ENCODE data around the gene HSP90AB1.

The HSP90AB1 gene

DNA sequence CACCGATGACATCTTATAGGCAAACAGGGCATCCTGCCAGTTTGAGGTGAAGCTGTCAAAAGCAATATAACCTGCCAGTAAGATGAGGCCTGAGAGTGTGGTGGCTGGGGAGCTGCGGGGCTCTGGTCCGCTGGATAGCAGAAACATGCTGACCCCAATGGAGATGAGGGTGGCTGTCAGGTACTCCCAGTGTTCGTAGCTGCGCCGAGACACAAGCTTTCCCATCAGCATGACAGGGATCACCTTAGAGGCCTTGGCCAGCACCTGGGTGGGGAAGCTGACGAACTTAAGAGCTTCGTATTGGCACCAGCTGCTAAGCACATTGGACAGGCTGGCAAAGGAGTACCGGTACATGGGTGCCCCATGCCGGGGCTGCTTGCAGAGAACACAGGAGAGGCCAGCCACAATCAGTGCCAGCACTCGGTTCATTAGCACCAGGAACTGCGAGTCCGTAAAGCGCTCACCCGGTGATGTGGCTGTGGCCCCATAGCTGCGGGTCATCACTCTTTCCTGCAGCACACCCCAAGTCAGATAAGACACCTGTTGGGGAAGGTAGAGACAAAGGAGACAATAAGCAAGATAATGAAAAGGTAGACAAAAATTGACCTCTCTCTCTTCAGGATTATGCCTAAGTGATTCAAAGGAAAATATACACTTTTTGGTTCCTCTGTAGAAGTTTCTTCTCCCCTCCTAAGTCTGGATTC is 8.4 kb downstream of the HSP90AB1 start:
- no peak for DNase-seq (ENCODE audit: low read depth)
- H3K4me3 ChIP-seq (ENCODE audit: low read depth, low read length): no peak overlapping the region
- in situ Hi-C loops (cut with HindIII; ENCODE audit: low sequenced_read_pairs): loop anchor here (5.0 kb wide), 1 partner anchor 52 kb away; no protein-coding TSS in a partner anchor
- TF ChIP-seq, protein P1, sequence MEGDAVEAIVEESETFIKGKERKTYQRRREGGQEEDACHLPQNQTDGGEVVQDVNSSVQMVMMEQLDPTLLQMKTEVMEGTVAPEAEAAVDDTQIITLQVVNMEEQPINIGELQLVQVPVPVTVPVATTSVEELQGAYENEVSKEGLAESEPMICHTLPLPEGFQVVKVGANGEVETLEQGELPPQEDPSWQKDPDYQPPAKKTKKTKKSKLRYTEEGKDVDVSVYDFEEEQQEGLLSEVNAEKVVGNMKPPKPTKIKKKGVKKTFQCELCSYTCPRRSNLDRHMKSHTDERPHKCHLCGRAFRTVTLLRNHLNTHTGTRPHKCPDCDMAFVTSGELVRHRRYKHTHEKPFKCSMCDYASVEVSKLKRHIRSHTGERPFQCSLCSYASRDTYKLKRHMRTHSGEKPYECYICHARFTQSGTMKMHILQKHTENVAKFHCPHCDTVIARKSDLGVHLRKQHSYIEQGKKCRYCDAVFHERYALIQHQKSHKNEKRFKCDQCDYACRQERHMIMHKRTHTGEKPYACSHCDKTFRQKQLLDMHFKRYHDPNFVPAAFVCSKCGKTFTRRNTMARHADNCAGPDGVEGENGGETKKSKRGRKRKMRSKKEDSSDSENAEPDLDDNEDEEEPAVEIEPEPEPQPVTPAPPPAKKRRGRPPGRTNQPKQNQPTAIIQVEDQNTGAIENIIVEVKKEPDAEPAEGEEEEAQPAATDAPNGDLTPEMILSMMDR (IDR thresholded peaks at IDR 0.05; ENCODE audit: low read depth, low read length, missing control alignments): no peak

DNA sequence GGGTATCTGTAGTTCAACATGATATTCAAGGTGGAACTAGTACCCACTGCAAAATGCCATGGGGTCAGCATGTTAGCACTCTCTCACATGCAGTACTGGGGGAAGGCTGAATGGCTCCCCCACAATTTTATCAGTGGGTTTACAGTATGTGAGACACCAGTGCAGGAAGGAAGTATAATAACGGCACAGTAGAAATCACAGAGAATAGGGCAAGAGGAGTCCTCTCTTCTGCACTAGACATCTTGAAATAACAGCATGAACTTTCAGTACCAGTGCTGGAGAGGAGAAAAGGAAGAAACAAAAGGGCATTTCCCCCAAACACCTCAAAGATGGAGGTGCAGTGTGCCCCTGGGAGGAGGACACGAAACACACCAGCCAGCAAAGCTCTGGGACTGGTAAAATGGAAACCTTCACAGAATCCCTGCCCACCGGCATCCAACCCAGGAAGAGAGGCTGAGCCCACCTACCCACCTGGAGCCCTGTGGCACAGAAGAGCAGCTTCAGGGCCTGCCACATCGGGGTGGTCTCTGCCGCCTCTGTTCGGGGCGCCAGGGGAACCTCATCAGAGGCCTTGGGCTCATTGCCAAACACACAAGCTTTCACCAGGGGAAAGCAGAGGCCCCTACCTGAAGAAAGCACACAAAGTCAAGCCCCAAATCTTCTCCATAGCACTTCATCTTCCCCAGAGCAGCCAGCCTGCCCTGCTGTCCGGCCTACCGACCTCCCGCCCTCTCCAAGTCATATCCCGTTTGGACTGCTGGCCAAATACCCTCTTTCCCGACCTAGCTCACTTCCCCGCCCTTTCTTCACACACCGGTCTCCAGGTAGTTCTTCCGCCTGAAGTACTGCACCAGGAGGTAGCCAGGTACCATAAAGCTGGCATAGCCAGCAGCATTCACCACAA is 9.2 kb downstream of the HSP90AB1 start:
- H3K4me3 ChIP-seq (ENCODE audit: low read depth, low read length): peak overlapping the region; percentile 94
- in situ Hi-C loops (cut with HindIII; ENCODE audit: low sequenced_read_pairs): loop anchor here (5.0 kb wide), 1 partner anchor 51 kb away; no protein-coding TSS in a partner anchor
- no peak for DNase-seq (ENCODE audit: low read depth)
- TF ChIP-seq, protein P1 (IDR thresholded peaks at IDR 0.05; ENCODE audit: low read depth, low read length, missing control alignments): no peak

DNA sequence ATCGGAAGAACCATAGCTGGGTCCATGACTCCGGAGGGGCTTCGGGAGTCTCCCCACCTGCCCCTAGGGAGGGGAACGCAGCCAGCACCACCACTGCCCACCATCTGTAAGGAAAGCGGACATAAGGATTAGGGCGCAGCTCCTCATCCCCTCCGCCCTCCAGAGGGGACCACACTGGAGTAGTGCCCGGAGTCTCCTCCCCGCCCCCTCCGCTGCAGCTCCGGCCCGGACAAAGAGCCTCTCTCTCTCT is 9.8 kb downstream of the HSP90AB1 start:
- DNase-seq (ENCODE audit: low read depth): no peak
- H3K4me3 ChIP-seq (ENCODE audit: low read depth, low read length): peak overlapping the region; percentile 94
- in situ Hi-C loops (cut with HindIII; ENCODE audit: low sequenced_read_pairs): loop anchor here (5.0 kb wide), 1 partner anchor 51 kb away; no protein-coding TSS in a partner anchor
- TF ChIP-seq, protein P1 (IDR thresholded peaks at IDR 0.05; ENCODE audit: low read depth, low read length, missing control alignments): no peak

DNA sequence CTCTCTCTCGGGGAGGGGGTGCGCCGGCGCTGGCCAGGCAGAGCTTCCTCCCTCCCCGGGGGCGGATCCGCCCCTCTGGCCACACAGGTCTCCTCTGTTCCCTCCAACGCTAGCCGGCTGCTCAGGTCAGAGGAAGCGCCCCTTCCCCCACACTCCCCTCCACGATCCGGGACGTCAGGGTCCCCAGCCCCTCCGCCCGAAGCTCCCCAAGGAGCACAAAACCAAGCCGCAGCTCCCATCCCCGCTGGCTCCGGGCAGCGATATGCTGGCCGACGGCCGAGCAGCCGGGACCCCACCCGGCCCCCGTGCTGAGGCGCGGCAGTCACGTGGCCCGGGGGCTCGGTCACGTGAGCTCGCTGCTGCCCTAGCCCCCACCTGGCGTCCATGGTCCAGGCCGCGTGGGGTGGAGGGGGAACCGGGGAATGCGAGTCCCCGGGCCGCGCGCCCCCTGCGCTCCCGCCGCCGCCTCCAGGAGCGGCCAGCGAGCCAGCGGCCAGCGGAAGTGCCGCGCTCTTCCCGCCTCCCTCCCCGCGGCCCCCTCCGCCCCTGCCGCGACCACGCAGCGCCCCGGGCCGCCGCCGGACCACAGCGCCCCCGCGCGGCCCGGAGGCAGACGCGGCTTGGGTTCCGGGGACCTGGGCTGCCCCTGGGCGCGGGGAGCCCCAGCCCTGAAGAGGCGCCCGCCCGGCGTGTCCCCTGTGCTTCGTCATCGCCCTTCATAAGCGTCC is 10.3 kb downstream of the HSP90AB1 start, which contains the start of gene SLC35B2:
Gene SLC35B2 (minus strand): TSS at position 504 of the 728 bp plus-strand sequence. CDS start 118 bp downstream, at position 386.
- TF ChIP-seq, protein P1 (IDR thresholded peaks at IDR 0.05; ENCODE audit: low read depth, low read length, missing control alignments): peak; percentile 42
- H3K4me3 ChIP-seq (ENCODE audit: low read depth, low read length): peak within 1 kb of the TSS; percentile 94
- in situ Hi-C loops (cut with HindIII; ENCODE audit: low sequenced_read_pairs): loop anchor here (5.0 kb wide), 1 partner anchor 50 kb away; no protein-coding TSS in a partner anchor
- no peak for DNase-seq (ENCODE audit: low read depth)

DNA sequence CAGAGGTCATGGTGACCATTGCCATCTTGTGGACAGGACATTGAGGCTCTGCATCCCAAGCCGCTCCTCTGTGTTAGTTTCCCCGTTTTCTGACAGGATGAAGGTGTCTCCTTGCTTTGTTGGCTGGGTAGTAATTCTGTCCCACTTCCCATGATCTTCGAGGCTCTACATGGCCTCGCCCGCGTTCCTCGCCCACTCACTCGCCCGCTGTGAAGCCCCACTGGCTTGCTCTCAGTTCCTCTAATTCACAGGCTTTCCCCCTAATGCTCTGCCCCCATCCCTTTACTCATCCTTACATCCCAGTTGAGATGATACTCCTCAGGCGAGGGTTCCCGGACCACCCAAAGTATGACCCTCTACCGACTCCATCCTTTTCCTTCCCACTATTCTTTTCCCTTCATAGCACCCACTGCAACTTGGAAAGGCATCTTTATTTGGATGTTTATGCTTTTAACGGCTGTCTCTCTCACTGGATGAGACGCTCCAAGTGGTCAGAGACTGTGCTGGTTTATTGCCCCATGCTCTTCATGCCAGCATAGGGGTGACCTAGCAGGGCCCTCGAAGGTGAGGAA is 10.9 kb downstream of the HSP90AB1 start:
- in situ Hi-C loops (cut with HindIII; ENCODE audit: low sequenced_read_pairs): loop anchor here (5.0 kb wide), 1 partner anchor 49 kb away; no protein-coding TSS in a partner anchor
- peak overlapping the region; percentile 94 for H3K4me3 ChIP-seq (ENCODE audit: low read depth, low read length)
- DNase-seq (ENCODE audit: low read depth): no peak
- TF ChIP-seq, protein P1 (IDR thresholded peaks at IDR 0.05; ENCODE audit: low read depth, low read length, missing control alignments): no peak

All from astrocyte of the cerebellum (primary cell).